ENCODE results near the gene PYGO1.

GRCh38 chr15:55507567-55507966 is 80.6 kb downstream of the PYGO1 start:
- TF ChIP-seq CREB5 (CRISPR knock-in tag; IDR thresholded peaks at IDR 0.05; ENCODE audit: low read depth): no peak
- no peak for TF ChIP-seq CSDC2 (CRISPR knock-in tag; IDR thresholded peaks at IDR 0.05)
- TF ChIP-seq OSR1 (CRISPR knock-in tag; IDR thresholded peaks at IDR 0.05): no peak
- TF ChIP-seq SNAI2 (CRISPR knock-in tag; IDR thresholded peaks at IDR 0.05): no peak
- no peak for TF ChIP-seq ZFP30 (CRISPR knock-in tag; IDR thresholded peaks at IDR 0.05)
- TF ChIP-seq ARNTL (CRISPR knock-in tag; IDR thresholded peaks at IDR 0.05; ENCODE audit: borderline replicate concordance, low read depth): no peak
- TF ChIP-seq PATZ1 (CRISPR knock-in tag; IDR thresholded peaks at IDR 0.05; ENCODE audit: borderline replicate concordance): no peak
- TF ChIP-seq ISL1 (CRISPR knock-in tag; IDR thresholded peaks at IDR 0.05): no peak
